ENCODE results near the gene SULT1A2.
"Not testable (repeated sequence)": the region's sequence is repeated elsewhere in the genome, so short reads cannot be mapped to it uniquely, and the experiment has no call there.

SULT1A2 gene

GRCh38 chr16:28558456-28558855 lies 38.4 kb downstream of the SULT1A2 start:
- no peak for DNase-seq (ENCODE audit: low read depth, low spot score)

GRCh38 chr16:28556914-28557320 lies 39.9 kb downstream of the SULT1A2 start:
- no peak for DNase-seq (ENCODE audit: low read depth, low spot score)

GRCh38 chr16:28555561-28555960 lies 41.3 kb downstream of the SULT1A2 start:
- DNase-seq (ENCODE audit: low read depth, low spot score) = no peak

DNA sequence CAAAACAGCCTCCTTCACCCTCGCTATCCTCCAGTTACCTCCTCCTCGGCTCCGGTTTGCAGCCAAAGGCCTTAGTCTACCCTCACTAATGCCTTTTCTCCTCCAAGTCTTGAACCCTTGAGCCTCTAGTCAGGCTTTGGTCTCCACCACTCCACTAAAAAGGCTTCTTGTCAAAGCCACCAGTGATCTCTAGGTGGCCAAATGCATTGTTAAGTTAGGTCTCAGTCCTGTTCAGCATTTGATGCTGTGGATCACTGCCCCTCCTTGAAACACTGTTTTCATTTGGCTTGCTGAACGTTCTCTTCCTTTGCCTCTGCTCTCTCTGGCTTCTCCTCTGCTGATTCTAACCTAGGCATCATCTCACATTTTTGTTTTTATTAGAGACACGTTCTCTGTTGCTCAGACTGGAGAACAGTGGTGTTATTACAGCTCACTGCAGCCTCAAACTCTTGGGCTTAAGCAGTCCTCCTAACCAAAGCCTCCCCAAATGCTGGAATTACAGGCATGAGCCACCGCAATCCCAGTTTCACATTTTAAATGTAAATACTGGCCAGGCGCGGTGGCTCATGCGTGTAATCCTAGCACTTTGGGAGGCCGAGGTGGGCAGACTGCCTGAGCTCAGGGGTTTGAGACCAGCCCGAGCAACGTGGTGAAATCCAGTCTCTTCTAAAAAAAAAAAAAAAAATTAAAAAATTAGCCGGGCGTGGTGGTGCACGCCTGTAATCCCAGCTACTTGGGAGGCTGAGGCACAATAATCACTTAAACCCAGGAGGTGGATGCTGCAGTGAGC lies 42.0 kb downstream of the SULT1A2 start:
- DNase-seq (ENCODE audit: low read depth, low spot score) = no peak

DNA sequence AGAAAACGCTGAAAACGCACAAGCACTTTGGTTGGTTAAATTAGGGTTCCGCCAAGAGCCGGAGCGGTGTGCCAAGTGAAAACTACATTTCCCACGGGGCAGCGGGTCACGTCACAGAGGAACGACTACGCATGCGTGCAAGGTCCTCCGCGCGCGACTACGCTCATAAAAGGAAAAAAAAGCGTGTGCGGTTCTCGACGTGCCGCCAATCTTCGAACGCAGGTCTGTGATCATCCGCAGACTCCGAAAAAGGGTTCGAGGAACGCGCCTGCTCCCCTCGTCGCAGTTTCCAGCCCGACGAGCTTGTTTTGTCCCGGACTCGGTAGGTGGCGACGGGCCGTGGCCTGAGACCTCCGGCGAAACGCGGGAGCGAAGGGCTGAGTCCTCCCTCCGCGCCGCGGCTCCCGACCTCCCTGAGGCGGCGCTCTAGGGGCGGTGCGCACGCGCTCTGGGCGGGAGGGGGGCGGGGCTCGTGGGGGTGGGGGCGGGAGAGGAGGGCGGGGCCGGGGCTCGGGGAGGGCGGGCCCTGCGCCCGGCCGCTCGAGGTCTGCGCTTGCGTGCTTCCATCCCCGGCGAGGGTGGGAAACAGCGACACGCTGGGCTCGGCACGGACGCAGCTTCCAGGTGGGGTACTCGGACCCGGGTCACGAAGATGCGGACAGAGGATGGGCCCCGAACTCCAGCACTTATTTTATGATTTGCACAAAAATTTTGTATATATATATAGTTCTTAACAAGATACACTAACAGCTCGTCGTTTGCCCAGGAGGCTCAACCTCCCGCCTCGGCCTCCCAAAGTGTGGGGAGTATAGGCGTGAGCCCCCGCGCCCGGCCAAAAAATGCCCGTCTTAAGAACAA lies 42.8 kb downstream of the SULT1A2 start, which contains the start of gene SGF29:
SGF29 (plus strand) TSS at position 145 of the 858 bp plus-strand sequence. CDS start 27,150 bp downstream, outside the sequence.
- DNase-seq (ENCODE audit: low read depth, low spot score) = peak; percentile 73

DNA sequence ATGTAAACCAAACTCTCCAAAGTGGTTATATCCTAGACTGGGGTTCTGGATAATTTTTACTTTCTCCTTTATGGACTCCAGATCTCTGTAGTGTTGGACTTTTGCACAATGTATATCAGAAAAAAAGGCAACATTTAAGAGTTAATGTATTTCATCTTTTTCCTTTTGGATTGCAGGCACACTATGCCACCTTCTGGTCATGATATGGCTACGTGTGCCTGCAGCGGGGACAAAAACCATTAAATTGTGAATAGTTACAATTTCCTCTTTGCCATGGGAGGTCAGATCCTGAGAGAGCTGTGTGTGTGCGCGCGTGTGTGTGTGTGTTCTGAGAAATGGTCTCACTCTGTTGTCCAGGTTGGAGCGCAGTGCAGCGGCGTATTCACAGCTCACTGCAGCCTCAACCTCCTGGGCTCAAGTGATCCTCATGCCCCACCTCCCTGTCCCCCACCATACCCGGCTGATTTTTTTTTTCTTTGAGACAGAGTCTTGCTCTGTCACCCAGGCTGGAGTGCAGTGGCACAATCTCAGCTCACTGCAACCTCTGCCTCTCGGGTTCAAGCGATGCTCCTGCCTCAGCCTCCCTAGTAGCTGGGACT lies 47.5 kb downstream of the SULT1A2 start:
- no peak for DNase-seq (ENCODE audit: low read depth, low spot score)

- no peak for DNase-seq (ENCODE audit: low read depth, low spot score)
Measured at GRCh38 chr16:28548306-28548802, 48.5 kb downstream of the SULT1A2 start.

DNA sequence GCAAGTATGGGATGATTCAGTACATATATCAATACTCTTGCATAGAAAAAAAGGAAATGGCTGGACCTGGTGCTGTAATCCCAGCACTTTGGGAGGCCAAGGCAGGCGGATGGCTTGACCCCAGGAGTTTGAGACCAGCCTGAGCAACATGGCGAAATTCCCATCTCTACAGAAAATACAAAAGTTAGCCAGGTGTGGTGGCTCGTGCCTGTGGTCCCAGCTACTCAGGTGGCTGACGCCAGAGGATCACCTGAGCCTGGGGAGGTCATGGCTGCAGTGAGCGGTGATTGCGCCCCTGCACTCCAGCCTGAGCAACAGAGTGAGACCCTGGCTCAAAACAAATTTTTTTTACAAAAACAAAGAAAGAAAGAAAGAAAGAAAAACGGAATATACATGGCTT lies 50.2 kb downstream of the SULT1A2 start:
- DNase-seq (ENCODE audit: low read depth, low spot score) = no peak

DNA sequence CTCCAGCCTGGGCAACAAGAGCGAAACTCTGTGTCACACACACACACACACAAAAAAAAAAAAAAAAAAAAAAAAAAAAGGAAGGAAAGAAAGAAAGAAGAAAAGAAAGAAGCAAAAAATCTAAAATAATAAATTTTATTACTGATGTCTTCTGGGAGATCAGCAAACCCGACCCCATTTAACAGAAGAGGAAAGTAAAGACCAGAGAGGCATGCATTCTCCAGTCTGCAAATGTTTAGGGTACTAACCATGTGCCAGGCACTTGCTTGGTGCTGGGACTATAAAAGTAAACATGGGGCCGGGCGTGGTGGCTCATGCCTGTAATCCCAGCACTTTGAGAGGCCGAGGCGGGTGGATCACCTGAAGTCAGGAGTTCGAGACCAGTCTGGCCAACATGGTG lies 50.9 kb downstream of the SULT1A2 start:
- DNase-seq (ENCODE audit: low read depth, low spot score) = not testable (repeated sequence)

DNA sequence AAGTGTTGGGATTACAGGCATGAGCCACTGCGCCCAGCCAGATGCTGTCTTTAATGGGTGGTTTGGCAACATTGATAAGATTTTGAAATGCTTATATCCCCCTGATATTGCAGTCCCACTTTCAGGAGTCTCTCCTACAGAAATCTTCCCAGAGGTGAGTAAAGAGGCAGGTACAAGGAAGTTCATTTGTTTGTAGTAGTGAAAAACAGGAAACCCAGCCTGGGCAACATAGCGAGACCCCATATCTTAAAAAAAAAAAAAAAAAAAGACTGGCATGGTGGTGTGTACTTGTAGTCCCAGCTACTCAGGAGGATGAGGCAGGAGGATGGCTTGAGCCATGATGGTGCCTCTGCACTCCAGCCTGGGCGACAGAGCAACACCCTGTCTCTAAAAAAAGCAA lies 51.9 kb downstream of the SULT1A2 start:
- DNase-seq (ENCODE audit: low read depth, low spot score) = no peak

DNA sequence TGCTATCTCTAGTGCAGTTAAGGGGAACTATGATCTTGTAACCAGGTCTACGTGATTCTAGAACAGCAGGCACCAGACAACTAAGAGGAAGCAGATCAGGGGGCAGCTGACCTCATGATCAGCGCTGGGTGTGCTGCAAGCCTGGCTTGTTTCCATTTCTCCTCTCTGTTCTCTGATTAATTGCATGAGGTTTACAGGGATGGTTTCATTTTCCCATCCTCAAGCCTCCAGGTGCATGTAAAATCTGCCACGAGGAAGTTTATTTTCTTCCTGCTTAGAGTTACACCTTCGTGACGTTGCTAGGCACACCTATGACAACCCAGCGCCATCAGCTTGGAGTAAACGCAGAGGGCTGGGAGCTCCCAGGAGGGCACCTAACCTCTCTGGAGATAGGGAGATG lies 53.8 kb downstream of the SULT1A2 start:
- no peak for DNase-seq (ENCODE audit: low read depth, low spot score)

DNA sequence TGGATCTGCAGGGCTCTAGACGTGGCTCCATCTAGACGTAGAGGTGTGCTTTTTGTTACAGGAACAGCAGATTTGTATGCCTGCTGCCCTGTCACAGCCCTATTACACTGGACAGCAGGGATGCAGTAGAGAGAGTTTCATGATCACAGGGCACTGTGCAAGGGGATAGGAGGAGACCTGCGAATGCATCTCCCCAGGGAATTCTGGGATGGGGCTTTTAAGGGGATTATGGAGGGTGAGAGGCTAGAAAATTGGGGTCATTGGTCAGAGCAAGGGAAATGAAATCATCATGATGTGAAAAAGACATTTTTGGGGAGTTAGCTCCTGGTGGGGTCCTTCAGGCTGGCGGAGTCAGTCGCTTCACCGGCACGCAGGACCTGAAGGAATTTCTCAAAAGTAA lies 54.2 kb downstream of the SULT1A2 start:
- no peak for DNase-seq (ENCODE audit: low read depth, low spot score)

All from smooth muscle cell of the brain vasculature (primary cell).